LoVo (cell line): ENCODE results near the gene ADAT2.

Experiments
- DNase-seq: peaks from one replicate; pipeline ENCODE4 v3.0.0-alpha.2; 2016; ENCODE audit warnings: low spot score

ADAT2 gene

DNA sequence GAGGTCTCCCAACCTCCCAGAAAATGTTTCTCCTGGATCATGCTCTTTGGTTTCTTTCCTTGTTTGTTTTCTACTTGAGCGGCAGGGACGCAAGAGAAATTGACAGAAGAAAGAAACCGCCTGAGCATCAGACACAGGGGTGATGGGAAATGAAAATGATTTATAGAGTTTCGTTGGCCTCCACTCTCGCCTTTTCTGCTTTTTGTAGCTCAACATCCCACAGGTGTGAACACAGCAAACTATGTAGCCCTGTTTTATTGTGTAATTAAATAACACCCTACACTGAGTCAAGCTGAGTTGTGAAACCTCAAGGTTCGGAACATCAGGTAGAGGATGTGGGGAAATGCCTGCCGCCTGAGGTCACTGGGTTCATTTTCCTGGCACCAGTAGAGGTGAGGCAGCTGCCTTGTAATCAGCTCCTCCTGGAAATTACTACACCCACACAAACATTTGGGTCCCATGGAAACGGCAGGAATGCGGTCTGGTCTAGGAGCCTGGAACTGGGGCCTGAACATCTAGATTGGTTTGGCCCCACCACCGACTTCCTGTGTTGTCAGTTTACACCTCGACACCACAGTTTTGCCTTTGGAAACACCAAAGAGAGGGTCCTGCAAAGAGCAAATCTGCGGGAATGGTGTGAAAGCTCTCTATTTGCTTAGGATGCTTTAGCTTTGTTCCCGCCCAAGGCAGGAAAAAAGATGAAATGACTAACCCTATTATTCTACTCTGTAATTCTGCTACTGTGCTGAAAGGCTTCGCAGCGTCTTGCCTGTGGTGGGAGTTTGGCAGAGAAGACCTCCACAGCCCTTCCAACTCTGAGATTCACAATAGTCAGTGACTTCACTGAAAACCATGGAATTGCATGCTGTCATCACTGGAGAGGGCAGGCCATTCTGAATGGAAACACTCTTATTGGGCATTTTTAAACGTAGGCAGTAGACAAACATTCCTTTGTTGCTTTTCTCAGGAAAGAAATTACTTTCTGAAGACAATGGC, 53.0 kb downstream of the ADAT2 start:
- peak; percentile 66 for DNase-seq

DNA sequence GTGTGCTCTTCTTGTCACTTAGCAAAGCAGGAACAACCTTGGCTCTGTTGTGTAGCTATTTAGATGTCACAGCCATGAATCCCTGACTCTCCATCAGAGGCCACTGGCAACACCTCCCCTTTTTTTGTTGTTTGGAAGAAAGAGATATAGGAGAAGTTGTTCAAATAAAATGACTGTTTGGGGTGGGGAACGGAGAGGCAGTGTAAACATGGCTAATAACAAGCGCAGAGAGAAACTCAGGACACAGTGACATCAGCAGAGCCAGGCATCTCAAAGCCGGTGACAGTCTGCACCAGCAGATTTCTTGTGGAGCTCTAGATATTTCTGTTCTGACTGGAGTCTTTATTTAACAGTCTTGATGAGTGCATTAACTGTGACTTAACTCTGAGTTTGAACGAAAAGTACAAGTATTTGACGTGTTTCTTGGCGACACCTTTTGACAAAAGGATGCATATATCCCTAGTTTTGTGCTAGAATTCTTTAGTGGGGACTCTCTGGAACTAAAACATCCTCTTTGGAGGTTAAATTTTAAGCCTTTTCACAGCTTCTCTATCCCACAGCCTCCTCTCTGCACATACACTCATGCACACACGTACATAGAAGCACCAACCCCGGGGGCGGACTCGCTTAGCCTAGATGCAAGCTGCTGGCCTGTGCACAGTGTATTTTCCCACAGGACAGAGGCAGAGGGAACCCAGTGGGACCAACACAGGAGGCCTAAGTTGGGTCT, 53.8 kb downstream of the ADAT2 start:
- no peak for DNase-seq

DNA sequence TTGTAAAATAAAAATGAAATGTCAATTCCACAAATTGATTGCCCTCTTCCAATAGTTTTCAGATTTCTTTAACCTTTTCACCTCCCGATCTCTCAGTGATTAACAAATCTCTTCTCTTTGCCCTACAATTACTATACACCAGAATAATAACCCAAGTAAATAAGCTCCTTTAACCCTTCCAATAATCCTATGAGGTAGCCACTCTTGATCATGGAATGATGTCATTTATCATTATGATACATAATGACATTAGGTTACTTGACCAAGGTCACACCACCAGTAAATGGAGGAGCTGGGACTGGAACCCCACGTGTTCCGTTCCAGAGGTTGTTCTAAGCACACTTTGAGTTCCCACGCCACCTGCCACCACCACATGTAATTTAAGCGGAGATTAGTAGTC, 54.8 kb downstream of the ADAT2 start:
- DNase-seq = no peak

DNA sequence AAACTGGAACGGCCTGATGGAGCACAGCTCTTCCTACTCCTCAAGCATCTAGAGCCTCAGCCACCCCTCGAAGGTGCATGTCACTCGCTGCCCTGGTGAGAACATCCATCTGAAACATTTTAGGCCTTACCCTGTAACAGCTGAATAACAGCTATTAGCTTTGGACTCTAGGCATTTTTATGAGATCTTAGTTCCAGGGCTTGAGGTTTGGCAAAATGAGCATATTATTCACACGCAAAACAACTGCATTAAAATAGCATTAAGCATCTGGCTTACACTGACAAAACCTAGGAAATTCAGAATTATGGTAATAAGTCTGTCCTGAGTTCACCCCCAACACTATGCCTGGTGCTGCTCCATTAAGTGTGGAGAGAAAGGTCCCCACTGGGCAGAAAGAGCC, 56.1 kb downstream of the ADAT2 start:
- no peak for DNase-seq

DNA sequence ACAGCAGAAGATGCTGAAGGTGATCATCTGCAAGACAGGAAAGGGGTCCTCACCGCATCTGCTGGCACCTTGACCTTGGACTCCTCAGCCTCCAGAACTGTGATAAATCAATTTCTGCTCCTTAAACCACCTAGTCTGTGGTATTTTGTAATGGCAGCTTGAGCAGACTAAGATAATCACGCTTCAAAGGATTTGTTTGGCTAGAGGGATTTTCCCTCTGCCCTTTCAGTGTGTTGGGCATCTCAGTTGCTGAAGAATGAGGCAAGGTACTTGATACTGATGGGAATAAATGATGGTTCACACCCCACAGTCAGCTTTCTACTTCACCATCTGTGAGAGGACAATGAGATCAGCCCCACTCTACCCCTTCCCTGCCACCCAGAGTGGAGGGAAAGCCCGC, 60.2 kb downstream of the ADAT2 start:
- DNase-seq = no peak

DNA sequence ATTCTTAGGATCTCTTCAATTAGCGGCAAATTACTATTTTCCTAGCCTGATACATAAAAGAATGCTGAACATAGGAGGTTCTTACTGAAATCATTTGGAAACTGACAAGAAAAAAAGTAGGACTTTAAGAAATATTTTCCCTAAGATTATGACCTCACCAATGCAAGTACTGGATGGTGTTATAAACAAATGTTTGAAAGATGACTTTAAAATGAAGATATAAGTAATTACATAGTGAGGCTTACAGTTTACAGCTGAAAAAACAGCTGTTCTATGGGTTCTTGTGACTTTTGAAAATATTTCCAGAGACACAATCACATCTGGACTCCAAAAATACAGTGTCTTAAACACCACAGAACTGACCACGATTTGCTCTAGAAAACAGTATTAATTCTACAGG, 64.9 kb downstream of the ADAT2 start:
- DNase-seq = no peak

DNA sequence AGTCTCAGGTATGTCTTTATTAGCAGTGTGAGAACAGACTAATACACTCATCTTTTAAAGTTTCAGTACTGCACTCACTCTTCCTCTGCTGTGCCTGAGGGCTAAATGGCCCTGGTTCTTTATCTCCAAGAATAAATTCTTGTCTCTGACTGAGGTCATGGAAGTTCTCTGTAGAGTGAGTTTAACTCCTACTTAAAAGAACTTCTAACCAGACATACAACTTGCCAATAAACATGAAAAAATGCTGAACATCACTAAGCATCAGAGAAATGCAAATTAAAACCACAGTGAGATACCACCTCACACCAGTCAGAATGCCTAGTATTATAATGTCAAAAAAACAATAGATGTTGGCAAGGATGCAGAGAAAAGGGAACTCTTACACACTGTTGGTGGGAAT, 73.6 kb downstream of the ADAT2 start:
- DNase-seq = no peak

DNA sequence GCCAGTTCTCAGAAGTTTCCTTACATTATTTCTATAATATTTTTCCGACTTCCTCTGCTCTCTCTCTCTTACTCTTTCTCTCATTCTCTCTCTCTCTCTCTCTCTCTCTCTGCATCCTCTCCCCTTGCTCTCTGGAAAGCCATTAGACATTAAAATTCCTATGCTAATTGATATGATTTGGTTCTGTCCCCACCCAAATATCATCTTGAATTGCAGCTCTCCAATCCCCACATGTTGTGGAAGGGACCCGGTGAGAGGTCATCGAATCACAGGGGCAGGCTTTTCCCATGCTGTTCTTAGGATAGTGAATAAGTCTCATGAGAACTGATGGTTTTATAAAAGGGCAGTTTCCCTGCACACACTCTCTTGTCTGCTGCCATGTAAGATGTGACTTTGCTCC, 74.1 kb downstream of the ADAT2 start:
- DNase-seq = no peak

DNA sequence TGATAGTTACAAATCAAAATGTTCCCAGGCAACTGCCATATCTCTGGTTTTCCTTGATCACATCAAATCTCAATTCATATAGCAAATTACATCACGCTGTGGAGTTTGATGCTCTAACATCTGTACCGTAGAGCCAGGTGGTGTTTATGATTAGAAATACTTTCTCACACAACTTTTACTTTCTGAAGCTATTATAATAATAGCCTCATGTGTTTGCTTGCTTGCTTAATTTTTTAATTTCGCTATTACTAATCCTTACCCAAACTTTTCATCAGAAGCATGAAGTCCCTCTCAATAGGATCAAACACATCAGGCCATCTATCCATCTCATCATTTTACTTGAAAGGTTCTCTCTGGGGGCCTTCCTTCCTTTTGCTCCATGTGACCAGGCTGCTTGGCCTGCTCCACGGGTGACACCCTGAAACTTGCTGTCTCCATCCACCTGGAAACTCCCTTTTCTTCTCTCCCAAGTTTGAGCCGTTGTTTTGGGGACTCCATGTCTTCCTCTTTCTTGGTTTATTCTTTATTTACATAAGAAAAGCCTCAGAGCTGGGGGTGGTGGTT, 75.4 kb downstream of the ADAT2 start:
- no peak for DNase-seq

DNA sequence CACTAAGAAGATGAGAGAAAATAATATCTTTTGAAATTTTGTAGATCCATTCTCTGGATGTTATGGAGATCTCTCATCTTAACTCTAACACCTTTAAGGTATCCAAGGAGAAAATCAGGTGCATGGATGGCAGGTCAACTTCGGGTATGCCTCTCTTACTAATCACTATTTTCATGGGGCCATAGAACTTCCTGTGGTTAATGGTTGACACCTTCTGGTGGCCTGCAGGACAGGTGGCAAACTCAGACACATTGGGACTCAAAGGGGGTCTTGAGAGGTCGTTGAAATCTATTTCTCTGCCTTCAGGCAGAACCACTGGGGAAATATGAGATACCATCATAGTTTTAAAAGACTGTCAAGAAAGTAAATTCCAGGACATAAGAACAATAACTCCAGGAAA, 76.5 kb downstream of the ADAT2 start:
- DNase-seq = no peak
